HepG2 (cell line): ENCODE data around the gene CABP4. TPM values are rescaled to one million over a fixed set of nuclear protein-coding genes. Genes with fewer than 3 reads are reported as not detected.

Source experiments
- ATAC-seq: fragments of 200-7000 bp; cut with Tn5 transposase; 3 replicates; pipeline ENCODE4 v1.9.1; 2020; ENCODE audit warnings: mild to moderate bottlenecking, moderate library complexity
- BruUV-seq: library from RNA; stranded (reverse); fragments of 400-500 nt; replicated peaks from 2 replicates; lab custom pipeline; 2021; lab: Mats Ljungman, UMichigan
- CTCF ChIA-PET: fragments of 300-600 bp; formaldehyde crosslinking; extraction: SDS; loops from one replicate; lab custom pipeline; 2021; ENCODE audit warnings: low total read pairs, inconsistent platforms, low intra/inter-chr PET ratio; lab: Yijun Ruan, JAX
- POLR2A ChIA-PET: fragments of 350-600 bp; sonication (Branson Sonifier 250); formaldehyde crosslinking; loops from one replicate; lab custom pipeline; 2020; ENCODE audit warnings: antibody characterized with exemption, inconsistent platforms; lab: Yijun Ruan, JAX
- DNase-seq: peaks from one replicate; pipeline ENCODE4 v3.0.0-alpha.2; 2015; ENCODE audit warnings: low spot score
- FAIRE-seq: peaks from 3 replicates; lab custom pipeline; 2011; peaks lifted over from hg19 to GRCh38; lab: Jason Lieb, UNC
- H2AFZ ChIP-seq: one replicate; pipeline ENCODE4 v1.6.1; 2011; ENCODE audit warnings: low read length, inconsistent platforms
- H3K27ac ChIP-seq: fragments of 300-600 bp; 3 replicates; pipeline ENCODE4 v1.8.0; 2011; ENCODE audit warnings: mixed run types, mild to moderate bottlenecking, mixed read lengths, low read length, inconsistent platforms; ENCODE audit not compliant: insufficient read depth; ENCODE audit errors: extremely low read length
- H3K27me3 ChIP-seq, 2 experiments: fragments of 200-600 bp in 1 of 2; 2 replicates in 1 of 2; 3 replicates in 1 of 2; pipeline versions ENCODE4 v1.6.0 to v1.8.0; 2011; ENCODE audit warnings: low read length in 2 of 2, mild to moderate bottlenecking in 2 of 2, moderate library complexity in 2 of 2, inconsistent platforms in 1 of 2; ENCODE audit not compliant: insufficient read depth in 2 of 2, control insufficient read depth in 1 of 2
- H3K36me3 ChIP-seq, 2 experiments: fragments of 200-600 bp in 1 of 2; replicated peaks in 1 of 2; 2 replicates in 1 of 2; 3 replicates in 1 of 2; pipeline versions ENCODE4 v1.5.1 to v1.8.0; 2011; ENCODE audit warnings: low read length in 2 of 2, inconsistent platforms in 1 of 2; ENCODE audit not compliant: insufficient read depth in 2 of 2, control insufficient read depth in 1 of 2
- H3K4me1 ChIP-seq: 2 replicates; pipeline ENCODE4 v1.5.1; 2012; ENCODE audit warnings: low read length, inconsistent platforms; ENCODE audit not compliant: insufficient read depth
- H3K4me2 ChIP-seq: 2 replicates; pipeline ENCODE4 v1.6.0; 2011; ENCODE audit warnings: low read depth, low read length, inconsistent platforms
- H3K4me3 ChIP-seq, 3 experiments: fragments of 200-600 bp in 1 of 3; sonication (generic), shearing (Covaris generic) in 1 of 3; replicated peaks in 1 of 3; 2 replicates each; pipeline ENCODE4 v1.5.1; 2011 to 2016; ENCODE audit warnings: low read length in 3 of 3, inconsistent platforms in 2 of 3, low read depth in 2 of 3, mild to moderate bottlenecking in 2 of 3, control low read depth in 1 of 3, mixed read lengths in 1 of 3; ENCODE audit not compliant: insufficient read depth in 1 of 3
- H3K79me2 ChIP-seq: one replicate; pipeline ENCODE4 v1.6.1; 2011; ENCODE audit warnings: low read length, inconsistent platforms; ENCODE audit not compliant: insufficient read depth
- H3K9ac ChIP-seq: 2 replicates; pipeline ENCODE4 v1.6.0; 2011; ENCODE audit warnings: mild to moderate bottlenecking, low read depth, low read length, inconsistent platforms; ENCODE audit not compliant: insufficient read depth
- H3K9me3 ChIP-seq: 2 replicates; pipeline ENCODE4 v1.5.1; 2012; ENCODE audit warnings: mild to moderate bottlenecking, low read length
- H4K20me1 ChIP-seq: 2 replicates; pipeline ENCODE4 v1.6.0; 2011; ENCODE audit warnings: inconsistent platforms, mild to moderate bottlenecking, low read length, moderate library complexity; ENCODE audit not compliant: insufficient read depth
- CREM ChIP-seq, 2 experiments: sonication (generic) in 1 of 2; formaldehyde crosslinking in 1 of 2; IDR thresholded peaks; 2 replicates each; pipeline versions ENCODE4 v1.4.0 to v1.6.1; 2016 to 2020; ENCODE audit warnings: antibody characterized with exemption in 1 of 2, mild to moderate bottlenecking in 1 of 2, missing genetic modification reagents in 1 of 2
- NCOA1 ChIP-seq: sonication (generic); formaldehyde crosslinking; IDR thresholded peaks from 2 replicates; pipeline ENCODE4 v1.9.0; 2021; ENCODE audit warnings: missing genetic modification reagents
- REL ChIP-seq: sonication (generic); formaldehyde crosslinking; conservative IDR thresholded peaks from 2 replicates; pipeline ENCODE4 v1.8.0; 2022; ENCODE audit warnings: mild to moderate bottlenecking, missing genetic modification reagents, moderate library complexity
- YEATS2 ChIP-seq: sonication (generic); formaldehyde crosslinking; IDR thresholded peaks from 2 replicates; pipeline ENCODE4 v1.4.0; 2020; ENCODE audit warnings: missing genetic modification reagents, borderline replicate concordance
- ZBTB7A ChIP-seq: sonication (generic); formaldehyde crosslinking; IDR thresholded peaks from 2 replicates; pipeline ENCODE4 v1.8.0; 2022; ENCODE audit warnings: mild to moderate bottlenecking, missing genetic modification reagents
- ZNF30 ChIP-seq: sonication (generic); formaldehyde crosslinking; IDR thresholded peaks from 2 replicates; pipeline ENCODE4 v1.5.0; 2020; ENCODE audit warnings: mild to moderate bottlenecking, missing genetic modification reagents
- ZSCAN9 ChIP-seq: IDR thresholded peaks from 2 replicates; pipeline ENCODE4 v1.6.1; 2016; ENCODE audit warnings: borderline replicate concordance
- WGBS: methylation state at CpG from one replicate; pipeline ENCODE4 v1.1.6; 2017; ENCODE audit warnings: low lambda C conversion rate; 5-methylcytosine and 5-hydroxymethylcytosine counted together
- in situ Hi-C: cut with HindIII; loops from 2 replicates; pipeline ENCODE4 v1.10.0; 2017; ENCODE audit warnings: low pct_unique_long_range_greater_than_20kb; ENCODE audit not compliant: extremely low pct_ligation_motif_present
- intact Hi-C: fragments of 100-400 bp; cut with micrococcal nuclease; formaldehyde crosslinking; loops from one replicate; pipeline ENCODE4 v1.10.0; 2022; ENCODE audit not compliant: unreplicated experiment
- polyA plus RNA-seq, 8 experiments: library from polyadenylated mRNA; depleted of rRNA in 3 of 8; stranded (reverse) in 7 of 8; unstranded in 1 of 8; fragments of >200 nt; fragmentation: Illumina TruSeq in 4 of 8; extraction: Trizol in 4 of 8; gene quantifications; 2 replicates each; pipeline versions ENCODE4 v1.2.1 to v1.2.3, GENCODE V29; 2011 to 2016; ENCODE audit warnings: low read depth in 4 of 8, missing spikeins in 1 of 8, mixed read lengths in 1 of 8; ENCODE audit not compliant: insufficient read depth in 1 of 8
- total RNA-seq, 5 experiments: library from RNA; depleted of rRNA; stranded (reverse); fragments of >200 nt; fragmentation: Illumina TruSeq; extraction: Trizol; gene quantifications; 2 replicates each; pipeline ENCODE4 v1.2.3, GENCODE V29; 2016; ENCODE audit warnings: low read depth in 1 of 5
- TF ChIP-seq, protein P1 (sequence below): sonication (generic); formaldehyde crosslinking; IDR thresholded peaks from 2 replicates; pipeline ENCODE4 v1.4.0; 2020; ENCODE audit warnings: mild to moderate bottlenecking, missing genetic modification reagents
- TF ChIP-seq, protein P2 (sequence below): sonication (generic); formaldehyde crosslinking; IDR thresholded peaks from 2 replicates; pipeline ENCODE4 v1.9.0; 2021; ENCODE audit warnings: missing genetic modification reagents, borderline replicate concordance
- TF ChIP-seq, protein P3 (sequence below): sonication (generic); formaldehyde crosslinking; IDR thresholded peaks from 2 replicates; pipeline ENCODE4 v1.9.0; 2022; ENCODE audit warnings: missing genetic modification reagents, mild to moderate bottlenecking, borderline replicate concordance

Gene CABP4
- total and polyA plus RNA-seq, 2 of the 13 experiments (the other 11 are each of a cell fraction or from before 2014, with no cell fraction given) = not detected

DNA sequence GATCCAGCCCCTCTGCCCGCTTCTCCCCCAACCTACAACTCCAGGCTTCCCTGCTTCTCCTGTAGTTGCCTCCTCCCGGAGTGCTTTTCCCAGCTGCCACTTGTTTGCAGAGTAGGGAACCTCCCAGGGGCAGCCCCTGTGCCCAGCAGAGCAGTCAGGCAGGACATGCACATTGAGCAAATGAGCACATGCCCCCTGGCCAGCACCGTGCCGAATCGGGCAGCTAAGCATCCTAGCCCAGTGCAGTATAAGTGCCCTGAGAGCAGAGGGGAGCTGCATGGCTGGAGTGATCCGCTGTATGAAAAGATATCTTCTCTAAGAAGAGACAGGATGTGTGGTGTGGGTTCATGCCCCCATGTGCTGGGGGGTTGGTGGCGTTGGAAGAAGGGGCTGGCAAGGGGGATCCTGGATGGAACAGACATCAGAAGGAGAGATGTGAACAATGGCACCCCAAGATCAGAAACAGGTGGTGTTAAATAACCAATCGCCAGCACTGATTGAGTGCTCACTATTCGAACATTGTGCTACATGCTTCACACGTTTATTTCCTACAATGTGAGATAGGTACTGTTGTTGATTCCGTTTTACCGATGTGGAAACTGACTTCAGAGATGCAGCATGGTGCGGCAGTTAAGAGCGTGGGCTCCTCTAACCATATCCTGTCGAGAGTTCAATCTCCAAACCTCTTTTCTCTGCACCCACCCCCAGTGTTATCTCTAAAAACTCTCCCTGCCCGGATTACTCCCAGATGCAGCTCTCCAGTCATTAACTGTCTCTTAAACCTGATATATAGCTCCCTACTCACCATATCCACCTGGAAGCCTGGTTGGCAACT lies 28.9 kb downstream of the CABP4 start:
- intact Hi-C loops = no loop called here
- H3K27ac ChIP-seq = no peak overlapping the region
- WGBS = 92% methylated on average over 16 of the region's 16 CpGs

More for the DNA sequence above, 28.9 kb downstream of the CABP4 start:
- H3K4me3 ChIP-seq = peak overlapping the region in 2 of 3 experiments; percentile 59 to 75; a peak in 3 of 6 replicates
- POLR2A ChIA-PET = interaction anchor here (0.7 kb wide), 1 partner anchor 131 kb away, joined by 4 read pairs; the partner anchor contains the start of gene POLD4
- H3K4me2 ChIP-seq = peak overlapping the region; percentile 68
- no peaks in the 10 kb centered on the region for H3K9me3 ChIP-seq
- BruUV-seq = no TSS peak
- no peak for FAIRE-seq
- no peak for DNase-seq
- CTCF ChIA-PET = interaction anchor here (1.1 kb wide), 1 partner anchor 82 kb away, joined by 3 read pairs; the partner anchor contains the start of gene PPP1CA
- no peaks in the 10 kb centered on the region for H4K20me1 ChIP-seq
- in situ Hi-C loops = no loop called here
- no peak for TF ChIP-seq NCOA1 (CRISPR knock-in tag)
- TF ChIP-seq, protein P1, sequence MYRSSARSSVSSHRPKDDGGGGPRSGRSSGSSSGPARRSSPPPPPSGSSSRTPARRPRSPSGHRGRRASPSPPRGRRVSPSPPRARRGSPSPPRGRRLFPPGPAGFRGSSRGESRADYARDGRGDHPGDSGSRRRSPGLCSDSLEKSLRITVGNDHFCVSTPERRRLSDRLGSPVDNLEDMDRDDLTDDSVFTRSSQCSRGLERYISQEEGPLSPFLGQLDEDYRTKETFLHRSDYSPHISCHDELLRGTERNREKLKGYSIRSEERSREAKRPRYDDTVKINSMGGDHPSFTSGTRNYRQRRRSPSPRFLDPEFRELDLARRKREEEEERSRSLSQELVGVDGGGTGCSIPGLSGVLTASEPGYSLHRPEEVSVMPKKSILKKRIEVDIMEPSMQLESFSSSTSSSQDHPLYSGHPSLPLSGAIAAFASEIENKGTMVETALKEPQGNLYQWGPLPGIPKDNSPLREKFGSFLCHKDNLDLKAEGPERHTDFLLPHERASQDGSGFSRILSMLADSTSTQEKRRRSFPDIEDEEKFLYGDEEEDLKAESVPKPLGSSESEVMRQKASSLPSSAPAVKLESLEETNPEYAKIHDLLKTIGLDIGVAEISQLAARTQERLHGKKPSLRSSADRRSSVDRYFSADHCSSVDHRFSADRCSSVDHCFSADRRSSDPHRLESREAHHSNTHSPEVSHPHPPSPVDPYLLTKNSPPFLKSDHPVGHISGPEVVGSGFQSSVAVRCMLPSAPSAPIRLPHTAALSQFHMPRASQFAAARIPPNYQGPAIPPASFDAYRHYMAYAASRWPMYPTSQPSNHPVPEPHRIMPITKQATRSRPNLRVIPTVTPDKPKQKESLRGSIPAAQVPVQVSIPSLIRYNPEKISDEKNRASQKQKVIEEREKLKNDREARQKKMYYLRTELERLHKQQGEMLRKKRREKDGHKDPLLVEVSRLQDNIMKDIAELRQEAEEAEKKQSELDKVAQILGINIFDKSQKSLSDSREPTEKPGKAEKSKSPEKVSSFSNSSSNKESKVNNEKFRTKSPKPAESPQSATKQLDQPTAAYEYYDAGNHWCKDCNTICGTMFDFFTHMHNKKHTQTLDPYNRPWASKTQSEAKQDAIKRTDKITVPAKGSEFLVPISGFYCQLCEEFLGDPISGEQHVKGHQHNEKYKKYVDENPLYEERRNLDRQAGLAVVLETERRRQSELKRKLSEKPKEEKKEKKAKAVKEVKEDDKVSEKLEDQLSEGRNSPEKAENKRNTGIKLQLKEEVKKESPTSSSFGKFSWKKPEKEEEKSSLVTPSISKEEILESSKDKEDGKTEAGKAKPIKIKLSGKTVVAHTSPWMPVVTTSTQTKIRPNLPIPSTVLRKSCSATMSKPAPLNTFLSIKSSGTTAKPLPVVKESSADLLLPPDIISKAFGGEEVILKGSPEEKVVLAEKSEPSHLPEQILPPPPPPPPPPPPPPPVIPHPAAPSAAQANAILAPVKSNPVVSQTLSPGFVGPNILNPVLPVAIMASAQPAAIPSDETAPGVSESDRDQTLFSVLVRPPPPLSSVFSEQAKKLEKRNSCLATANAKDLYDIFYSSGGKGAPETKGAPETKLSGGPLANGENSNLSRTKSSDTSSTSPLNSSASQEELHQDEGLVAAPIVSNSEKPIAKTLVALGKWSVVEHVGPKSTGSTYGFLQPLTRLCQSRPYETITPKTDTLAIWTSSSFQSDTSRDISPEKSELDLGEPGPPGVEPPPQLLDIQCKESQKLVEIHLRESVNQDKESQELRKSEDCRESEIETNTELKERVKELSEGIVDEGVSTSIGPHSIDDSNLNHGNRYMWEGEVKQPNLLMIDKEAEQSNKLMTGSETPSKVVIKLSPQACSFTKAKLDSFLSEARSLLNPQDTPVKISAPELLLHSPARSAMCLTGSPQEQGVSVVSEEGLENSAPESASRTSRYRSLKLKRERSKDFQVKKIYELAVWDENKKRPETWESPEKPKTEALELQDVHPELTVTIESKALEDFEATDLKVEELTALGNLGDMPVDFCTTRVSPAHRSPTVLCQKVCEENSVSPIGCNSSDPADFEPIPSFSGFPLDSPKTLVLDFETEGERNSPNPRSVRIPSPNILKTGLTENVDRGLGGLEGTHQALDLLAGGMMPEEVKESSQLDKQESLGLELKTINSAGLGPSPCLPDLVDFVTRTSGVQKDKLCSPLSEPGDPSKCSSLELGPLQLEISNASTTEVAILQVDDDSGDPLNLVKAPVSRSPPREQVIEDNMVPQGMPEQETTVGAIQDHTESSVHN (CRISPR knock-in tag) = no peak
- no peak for TF ChIP-seq YEATS2 (CRISPR knock-in tag)
- TF ChIP-seq, protein P2, sequence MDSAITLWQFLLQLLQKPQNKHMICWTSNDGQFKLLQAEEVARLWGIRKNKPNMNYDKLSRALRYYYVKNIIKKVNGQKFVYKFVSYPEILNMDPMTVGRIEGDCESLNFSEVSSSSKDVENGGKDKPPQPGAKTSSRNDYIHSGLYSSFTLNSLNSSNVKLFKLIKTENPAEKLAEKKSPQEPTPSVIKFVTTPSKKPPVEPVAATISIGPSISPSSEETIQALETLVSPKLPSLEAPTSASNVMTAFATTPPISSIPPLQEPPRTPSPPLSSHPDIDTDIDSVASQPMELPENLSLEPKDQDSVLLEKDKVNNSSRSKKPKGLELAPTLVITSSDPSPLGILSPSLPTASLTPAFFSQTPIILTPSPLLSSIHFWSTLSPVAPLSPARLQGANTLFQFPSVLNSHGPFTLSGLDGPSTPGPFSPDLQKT = no peak
- TF ChIP-seq ZSCAN9 (CRISPR knock-in tag) = no peak
- 0 out of 2 replicates have a peak, but pooled peaks have one; percentile 19 for TF ChIP-seq REL (CRISPR knock-in tag)
- no peak for TF ChIP-seq CREM (IDR thresholded peaks at IDR 0.05)
- TF ChIP-seq CREM (CRISPR knock-in tag; IDR thresholded peaks at IDR 0.05) = no peak
- TF ChIP-seq ZBTB7A (CRISPR knock-in tag) = no peak
- 0 out of 2 replicates have a peak, but pooled peaks have one; percentile 5 for TF ChIP-seq ZNF30 (CRISPR knock-in tag)
- TF ChIP-seq, protein P3, sequence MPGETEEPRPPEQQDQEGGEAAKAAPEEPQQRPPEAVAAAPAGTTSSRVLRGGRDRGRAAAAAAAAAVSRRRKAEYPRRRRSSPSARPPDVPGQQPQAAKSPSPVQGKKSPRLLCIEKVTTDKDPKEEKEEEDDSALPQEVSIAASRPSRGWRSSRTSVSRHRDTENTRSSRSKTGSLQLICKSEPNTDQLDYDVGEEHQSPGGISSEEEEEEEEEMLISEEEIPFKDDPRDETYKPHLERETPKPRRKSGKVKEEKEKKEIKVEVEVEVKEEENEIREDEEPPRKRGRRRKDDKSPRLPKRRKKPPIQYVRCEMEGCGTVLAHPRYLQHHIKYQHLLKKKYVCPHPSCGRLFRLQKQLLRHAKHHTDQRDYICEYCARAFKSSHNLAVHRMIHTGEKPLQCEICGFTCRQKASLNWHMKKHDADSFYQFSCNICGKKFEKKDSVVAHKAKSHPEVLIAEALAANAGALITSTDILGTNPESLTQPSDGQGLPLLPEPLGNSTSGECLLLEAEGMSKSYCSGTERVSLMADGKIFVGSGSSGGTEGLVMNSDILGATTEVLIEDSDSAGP (CRISPR knock-in tag) = no peak
- H3K4me1 ChIP-seq = peaks cover 28% of the 10 kb centered on the region
- H2AFZ ChIP-seq = no peak overlapping the region
- peak; percentile 8 for ATAC-seq
- H3K79me2 ChIP-seq = no peaks in the 10 kb centered on the region
- H3K9ac ChIP-seq = peak overlapping the region; percentile 72
- H3K36me3 ChIP-seq = peaks cover 2 to 11% of the 10 kb centered on the region in 2 experiments; a peak in 3 of 5 replicates
- H3K27me3 ChIP-seq = no peaks in the 10 kb centered on the region
